Measurements from ENCODE around the gene EEFSEC.

Gene EEFSEC

GRCh38 chr3:128320551-128321340, 167.5 kb downstream of the EEFSEC start:
- H3K4me3 ChIP-seq (ENCODE audit: low read depth, low read length): no peak overlapping the region
- TF ChIP-seq CTCF (IDR thresholded peaks at IDR 0.05; ENCODE audit: borderline replicate concordance, insufficient read depth, low read depth, low read length): no peak

- TF ChIP-seq CTCF (IDR thresholded peaks at IDR 0.05; ENCODE audit: borderline replicate concordance, insufficient read depth, low read depth, low read length): no peak
- H3K4me3 ChIP-seq (ENCODE audit: low read depth, low read length): no peak overlapping the region
Measured at GRCh38 chr3:128321418-128321817, 168.1 kb downstream of the EEFSEC start.

- TF ChIP-seq CTCF (IDR thresholded peaks at IDR 0.05; ENCODE audit: borderline replicate concordance, insufficient read depth, low read depth, low read length): peak; percentile 60
- no peak overlapping the region for H3K4me3 ChIP-seq (ENCODE audit: low read depth, low read length)
Measured at GRCh38 chr3:128322030-128323022, 169.0 kb downstream of the EEFSEC start.

GRCh38 chr3:128323206-128324081, 170.2 kb downstream of the EEFSEC start:
- TF ChIP-seq CTCF (IDR thresholded peaks at IDR 0.05; ENCODE audit: borderline replicate concordance, insufficient read depth, low read depth, low read length): no peak
- H3K4me3 ChIP-seq (ENCODE audit: low read depth, low read length): no peak overlapping the region

GRCh38 chr3:128324911-128325592, 171.8 kb downstream of the EEFSEC start:
- no peak for TF ChIP-seq CTCF (IDR thresholded peaks at IDR 0.05; ENCODE audit: borderline replicate concordance, insufficient read depth, low read depth, low read length)
- H3K4me3 ChIP-seq (ENCODE audit: low read depth, low read length): no peak overlapping the region
